ENCODE data around the gene MTURN.

MTURN gene

DNA sequence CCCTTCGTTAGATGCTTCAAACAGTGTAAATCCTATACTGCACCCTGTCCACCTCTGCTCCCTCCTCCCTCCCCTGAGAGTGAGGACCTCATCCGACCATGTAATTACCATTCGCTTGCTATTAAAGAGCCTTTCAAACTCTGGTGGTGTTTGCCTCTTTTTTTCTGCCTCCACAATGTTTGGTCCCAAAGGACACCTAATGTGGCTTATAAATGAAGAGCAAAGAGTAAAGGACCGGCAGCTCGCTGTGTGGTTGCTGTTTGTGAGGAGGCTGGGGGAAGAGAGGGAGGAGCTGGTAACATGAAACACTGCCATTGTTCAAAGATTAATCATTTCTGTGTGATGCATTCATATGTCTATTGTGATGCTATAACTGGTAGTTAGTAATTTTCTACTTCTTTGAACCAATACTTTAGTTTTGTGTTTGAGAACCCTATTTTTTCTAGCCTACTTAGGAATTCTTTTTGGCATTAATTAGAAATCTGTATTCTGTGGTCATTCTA, 27.9 kb downstream of the MTURN start:
- no peak for DNase-seq (ENCODE audit: low spot score)

DNA sequence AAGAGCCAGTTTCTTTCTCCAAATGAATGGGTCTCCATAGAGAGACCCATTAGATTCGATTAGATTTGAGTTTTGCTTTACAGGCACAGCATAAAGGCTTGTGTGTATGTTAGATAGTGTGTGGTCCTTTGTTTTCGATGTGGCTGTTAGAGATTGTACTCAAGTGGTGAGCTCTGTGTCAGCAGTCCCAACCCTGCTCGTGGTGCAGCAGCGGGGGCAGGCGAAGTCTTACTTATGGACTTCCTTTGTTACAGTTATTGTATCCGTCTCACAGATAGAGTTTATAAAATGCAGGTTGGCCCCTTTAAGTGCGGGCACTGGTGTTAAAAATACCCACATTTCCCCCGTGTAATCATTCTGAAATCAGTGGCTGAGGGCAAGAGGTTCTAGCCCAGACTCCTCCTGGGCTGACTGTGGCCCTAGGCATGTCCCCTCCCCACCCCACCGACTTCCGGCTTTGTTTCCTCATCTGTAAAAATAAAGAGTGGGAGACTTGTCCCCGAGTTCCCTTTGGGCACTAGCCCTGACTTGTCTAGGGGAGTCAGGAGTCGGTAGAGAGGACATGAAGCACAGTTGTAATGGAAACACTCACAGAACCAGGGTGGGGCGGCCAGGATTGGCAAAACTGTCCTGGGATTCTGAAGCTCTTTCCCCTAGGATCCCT, 28.6 kb downstream of the MTURN start:
- no peak for DNase-seq (ENCODE audit: low spot score)

DNA sequence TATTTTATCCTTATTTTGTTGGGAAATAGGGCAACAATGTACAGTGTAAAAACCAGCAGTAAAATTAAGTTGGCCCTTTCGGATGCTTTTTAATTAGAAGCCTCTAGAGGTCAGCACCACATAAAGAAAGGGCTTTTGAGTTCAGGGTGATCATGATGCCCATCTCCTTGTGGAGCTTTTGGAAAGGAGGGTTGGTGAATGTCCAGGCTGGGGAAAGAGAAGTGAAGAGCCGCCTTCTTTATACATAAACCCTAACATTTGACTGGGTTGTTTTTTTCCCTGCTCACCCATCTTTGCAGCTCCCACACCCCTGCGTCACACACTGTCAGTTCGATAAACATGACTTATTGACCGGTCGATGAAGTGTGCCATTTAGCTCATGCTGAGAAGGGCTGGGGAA, 29.8 kb downstream of the MTURN start:
- DNase-seq (ENCODE audit: low spot score) = no peak

DNA sequence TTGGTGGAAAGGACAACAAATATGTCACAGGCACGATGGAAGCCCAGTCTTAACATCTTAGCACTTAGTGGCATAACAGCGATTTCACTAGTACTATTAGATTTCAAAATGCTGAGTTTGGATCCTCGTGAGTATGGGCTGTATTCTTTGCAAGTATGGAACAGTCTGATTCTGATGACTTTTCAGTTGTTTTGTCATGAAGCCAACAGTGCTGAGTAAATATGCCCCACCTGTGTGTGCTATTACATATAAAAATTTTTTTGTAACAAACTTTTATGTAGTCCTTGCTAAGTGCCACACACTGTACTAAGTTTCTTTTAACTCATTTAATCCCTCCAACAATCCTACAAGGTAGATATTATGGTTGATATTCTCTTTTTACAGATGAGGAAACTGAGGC, 30.8 kb downstream of the MTURN start:
- DNase-seq (ENCODE audit: low spot score) = no peak

DNA sequence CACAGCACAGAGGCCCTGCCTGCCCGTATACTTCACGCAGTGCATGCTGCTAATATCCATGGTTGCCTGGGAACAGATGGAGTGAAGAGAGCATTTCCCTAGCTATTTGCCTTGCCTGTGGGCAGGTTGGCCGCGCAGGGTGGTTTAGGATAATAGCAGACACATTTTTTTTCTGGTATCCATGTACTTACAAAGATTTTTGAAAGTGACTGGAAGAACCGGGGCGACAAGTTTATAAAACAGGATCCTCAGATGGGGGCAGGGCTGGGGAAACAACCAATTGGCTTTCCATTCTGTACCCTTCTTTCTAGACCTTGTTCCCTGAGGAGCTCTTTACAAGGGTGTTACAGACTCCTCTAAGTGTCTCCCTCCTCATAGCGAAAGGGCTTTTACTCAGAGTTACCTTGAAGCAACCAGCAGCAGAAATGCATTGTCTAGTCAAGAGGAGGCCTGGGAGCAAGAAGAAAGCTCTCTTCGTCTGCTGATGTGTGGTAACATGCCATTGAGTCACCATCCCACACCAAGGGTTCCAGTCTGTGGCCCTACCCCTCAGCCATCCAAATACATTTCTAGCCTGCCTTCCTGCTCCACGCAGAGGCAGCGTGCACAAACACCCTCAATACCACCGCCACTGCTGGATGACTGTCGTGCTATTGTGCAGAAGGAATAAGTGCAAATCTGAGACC, 31.5 kb downstream of the MTURN start:
- no peak for DNase-seq (ENCODE audit: low spot score)

DNA sequence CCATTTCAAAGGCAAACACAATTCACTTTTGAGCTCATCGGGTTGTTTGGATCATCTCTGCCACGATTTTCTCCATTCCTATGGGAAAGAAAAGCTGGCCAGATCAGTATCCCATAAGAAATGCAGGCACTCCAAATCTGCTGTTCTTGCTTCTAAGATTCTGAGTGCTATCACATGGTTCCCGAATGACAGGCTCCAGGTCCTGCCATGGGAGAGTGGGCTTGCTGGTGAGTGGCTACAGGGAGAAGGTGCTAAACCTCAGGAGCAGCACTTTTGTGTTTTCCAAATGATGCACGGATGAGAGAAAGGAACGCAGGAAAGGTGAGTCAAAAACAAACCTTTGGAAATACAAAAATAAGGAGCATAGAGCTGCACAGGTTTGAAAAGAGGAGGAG, 32.1 kb downstream of the MTURN start:
- no peak for DNase-seq (ENCODE audit: low spot score)

DNA sequence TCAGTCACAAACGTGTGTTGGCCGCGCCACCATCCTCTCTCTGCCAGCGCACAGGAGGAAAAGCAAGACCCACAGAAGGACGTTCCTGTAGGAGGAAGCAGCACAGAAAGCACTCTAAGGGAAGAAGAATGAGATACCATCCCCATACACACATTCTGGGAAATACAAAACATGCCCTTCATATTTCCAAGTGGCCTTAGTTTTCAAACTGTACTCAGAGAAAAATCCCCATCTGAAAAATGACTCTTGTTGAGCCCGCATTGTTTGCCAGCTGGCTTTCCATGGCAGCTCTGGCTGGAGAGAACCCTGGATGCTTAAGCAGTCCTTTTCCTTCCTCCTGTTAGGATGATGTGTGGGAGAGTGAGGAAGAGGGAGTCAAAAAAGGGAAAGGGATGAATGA, 33.1 kb downstream of the MTURN start:
- DNase-seq (ENCODE audit: low spot score) = no peak

DNA sequence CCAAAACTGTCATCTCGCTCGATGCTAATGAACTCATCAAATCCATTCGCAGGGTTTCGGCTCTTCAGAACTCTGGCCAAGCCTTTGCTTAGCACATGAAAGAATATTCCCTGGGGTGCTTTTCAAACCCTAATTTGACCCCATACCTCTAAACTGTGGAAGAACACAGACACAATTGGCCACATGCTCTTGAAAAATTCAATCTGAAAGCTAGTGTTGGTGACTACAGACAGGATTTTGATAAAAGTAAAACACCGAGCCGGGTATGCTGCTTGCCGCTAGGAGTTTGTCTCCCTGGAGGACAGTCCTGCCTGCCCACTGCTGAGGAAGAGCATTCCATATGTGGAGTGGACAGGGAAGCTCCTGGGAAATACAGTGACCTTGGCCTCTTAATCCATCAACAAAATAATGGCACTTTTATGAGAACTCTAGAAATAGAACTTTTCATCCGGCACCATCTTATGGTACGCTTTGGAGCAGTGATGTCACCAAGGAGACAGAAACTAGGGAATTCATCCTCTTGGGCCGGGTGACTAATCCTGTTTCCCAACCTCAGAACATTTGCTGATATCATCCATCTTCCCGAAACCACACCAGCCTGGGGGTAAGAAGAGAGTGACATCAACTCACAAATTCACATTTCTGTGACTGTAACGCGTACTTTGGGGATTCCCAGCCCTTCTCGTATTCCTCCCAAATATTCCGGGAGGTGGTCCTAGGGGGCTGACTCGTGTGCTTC, 34.2 kb downstream of the MTURN start:
- DNase-seq (ENCODE audit: low spot score) = no peak

DNA sequence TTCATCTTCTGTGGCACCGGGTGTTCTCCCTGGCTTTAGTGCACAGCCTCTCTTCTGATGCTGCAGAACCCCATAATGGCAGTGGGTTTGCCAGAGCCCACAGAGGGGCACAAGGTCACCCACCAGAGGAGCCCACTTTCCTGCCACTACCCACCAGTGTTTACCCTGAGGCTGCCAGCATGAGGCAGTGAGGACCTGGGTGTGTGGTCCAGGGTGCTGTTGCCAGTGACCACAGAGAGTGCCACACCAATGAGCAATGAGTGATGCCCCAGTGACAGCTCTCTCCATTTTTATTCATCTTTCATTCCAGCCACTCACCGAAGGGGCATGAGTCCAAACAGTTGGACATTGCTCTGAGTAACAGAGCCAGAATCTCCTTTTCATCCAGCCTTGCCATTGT, 34.8 kb downstream of the MTURN start:
- DNase-seq (ENCODE audit: low spot score) = no peak

DNA sequence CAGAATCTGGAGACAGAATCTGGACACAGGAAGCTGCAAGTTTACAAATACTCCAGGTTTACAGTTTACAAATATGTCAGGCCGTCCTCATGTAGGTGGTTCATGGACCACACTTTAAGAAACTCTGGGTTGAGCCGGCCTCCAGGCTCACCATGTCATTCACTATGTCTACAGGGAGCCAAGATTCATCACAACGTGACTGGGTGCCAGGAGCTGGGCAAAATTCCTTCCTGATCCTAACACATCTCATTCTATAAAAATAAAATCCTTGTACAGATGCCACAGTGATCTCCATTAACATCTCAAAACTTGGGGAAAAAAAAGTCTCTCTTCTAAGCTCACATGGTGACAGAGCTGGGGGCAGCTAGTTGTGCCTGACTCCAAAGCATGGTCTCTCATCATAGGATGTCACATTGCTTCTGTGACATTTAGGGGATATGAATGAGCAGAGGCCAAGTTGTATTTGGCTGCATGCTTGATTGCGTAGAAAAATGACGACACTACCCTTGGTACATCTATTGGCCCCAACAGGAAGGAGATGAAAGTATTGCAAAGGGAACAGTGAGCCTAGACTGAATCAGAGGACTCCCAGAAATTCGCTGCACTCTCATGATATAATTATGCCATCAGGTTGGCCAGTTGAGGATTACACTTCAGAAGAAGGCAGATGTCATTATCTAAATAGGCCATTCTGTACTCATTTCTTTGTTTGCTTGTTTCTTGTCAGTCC, 35.9 kb downstream of the MTURN start:
- DNase-seq (ENCODE audit: low spot score) = no peak

DNA sequence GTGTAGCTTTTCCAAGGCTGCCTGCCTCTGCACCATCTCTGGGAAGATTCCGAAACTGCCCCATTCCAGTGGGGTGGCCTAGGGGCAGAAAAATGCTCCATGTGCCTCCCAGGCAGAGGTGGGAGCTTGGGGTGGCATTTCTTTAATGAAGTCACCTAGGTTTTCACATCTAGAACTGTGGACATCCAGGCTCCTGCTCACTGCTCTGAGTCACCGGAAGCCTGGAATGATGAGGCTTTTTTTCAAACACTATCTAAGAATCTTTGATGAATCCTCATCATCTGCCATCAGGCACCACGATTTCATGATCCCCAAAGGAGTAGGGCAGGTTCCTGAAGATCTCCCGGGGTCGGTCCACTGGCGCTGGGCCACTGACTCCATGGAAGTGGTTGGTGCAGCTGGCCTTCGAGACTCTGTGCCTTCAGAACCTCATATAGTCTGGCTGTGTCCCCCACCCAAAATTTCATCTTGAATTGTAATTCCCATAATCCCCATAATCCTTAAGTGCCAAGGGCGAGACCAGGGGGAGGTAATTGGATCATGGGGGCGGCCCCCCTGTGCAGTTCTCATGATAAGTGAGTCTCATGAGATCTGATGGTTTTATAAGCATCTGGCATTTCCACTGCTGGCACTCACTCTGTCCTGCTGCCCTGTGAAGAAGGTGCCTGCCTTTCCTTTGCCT, 37.1 kb downstream of the MTURN start:
- DNase-seq (ENCODE audit: low spot score) = no peak

DNA sequence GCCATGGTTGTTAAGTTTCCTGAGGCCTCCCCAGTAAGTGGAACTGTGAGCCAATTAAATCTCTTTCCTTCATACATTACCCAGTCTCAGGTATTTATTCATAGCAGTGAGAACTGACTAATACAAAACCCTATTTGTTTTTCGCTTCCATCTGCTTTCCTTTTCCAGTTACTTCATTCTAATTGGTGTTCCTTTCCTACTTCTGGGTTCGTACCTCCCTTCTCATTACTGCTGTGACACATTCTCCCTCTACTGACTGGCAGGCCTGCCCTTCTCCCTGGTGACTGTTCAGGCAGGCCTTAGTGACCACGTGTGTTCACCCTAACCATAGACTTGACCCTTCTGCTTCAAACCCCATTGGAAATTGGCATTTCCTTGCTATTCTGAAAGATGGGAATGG, 37.7 kb downstream of the MTURN start:
- no peak for DNase-seq (ENCODE audit: low spot score)

DNA sequence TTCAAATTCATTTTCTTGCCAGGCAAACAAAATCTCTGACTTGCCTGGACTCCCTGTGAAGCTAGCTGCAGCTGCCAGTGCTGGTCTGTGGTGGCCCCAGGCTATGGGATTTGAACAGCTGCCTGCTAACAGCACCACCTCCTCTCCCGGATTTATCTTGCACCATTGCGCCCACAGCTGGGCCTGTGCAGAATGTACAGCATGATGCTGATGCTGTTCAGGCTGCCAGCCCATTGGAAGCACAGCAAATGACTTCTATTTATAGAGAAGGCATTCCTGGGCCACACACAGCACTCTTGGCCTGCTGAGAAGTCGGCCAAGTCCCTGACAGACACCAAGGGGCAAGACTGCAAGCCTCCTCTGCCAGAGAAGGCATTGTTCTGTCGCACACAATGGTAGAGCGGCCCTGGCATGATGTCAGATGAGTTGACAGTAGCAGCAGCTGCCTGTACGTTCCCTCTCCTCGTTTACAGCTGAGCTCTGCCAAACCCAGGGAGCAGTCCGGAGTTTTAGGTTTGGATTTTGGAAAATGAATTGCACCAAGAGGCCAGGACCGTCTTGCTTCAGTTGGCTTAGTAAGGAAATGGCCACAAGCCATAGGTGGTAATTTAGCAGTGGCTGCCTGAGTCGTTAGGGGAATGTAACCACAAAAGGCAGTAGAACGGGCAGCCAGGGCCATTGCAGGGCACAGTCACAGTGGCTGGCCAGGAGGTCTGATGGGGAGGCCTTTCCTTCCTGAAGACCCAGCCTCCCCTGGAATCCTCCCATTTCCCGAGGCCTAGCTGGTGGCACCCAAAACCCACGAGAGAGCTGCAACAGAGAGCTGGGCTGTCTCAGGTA, 38.5 kb downstream of the MTURN start:
- DNase-seq (ENCODE audit: low spot score) = no peak

DNA sequence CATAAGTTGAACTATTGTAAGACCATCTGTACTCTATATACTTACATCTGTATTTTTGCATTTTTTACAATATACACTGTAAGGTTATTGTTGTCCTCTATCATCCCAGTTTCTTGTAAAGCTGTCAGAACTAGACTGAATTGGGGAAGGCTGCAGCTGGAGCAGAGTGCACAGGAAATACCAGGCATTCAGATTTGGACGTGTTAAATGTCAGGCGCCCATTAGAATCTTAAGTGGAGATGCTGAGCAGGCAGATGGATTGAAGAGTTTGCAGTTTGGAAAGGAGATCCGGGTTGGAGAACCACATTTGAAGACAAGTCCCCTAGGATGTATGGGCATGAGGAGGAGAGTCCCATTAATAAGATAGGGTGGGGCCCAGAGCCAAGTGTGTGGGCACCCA, 40.4 kb downstream of the MTURN start:
- no peak for DNase-seq (ENCODE audit: low spot score)

DNA sequence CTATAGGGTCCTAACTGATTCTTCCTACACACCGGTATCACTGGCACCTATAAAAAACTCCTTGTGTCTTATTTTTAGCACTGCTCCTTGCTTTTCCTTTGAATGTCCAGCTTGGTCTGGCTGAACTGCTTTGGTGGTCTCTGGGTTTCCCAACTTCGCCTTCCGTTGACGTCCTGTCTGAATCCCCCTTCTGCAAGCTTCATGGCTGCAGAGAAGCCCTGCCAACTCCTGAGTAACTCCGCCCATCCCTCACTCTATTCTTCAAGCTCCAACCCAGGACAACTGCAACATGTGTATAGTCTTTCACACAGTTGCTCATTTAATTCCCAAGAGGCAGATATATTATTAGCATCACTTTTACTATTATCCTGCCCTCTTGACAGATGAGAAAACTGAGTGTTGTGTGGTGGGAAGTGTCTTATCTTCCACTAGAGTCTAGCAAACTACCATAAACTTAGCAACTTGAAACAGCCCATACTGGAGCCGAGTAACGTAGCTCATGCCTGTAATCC, 40.9 kb downstream of the MTURN start:
- DNase-seq (ENCODE audit: low spot score) = no peak

DNA sequence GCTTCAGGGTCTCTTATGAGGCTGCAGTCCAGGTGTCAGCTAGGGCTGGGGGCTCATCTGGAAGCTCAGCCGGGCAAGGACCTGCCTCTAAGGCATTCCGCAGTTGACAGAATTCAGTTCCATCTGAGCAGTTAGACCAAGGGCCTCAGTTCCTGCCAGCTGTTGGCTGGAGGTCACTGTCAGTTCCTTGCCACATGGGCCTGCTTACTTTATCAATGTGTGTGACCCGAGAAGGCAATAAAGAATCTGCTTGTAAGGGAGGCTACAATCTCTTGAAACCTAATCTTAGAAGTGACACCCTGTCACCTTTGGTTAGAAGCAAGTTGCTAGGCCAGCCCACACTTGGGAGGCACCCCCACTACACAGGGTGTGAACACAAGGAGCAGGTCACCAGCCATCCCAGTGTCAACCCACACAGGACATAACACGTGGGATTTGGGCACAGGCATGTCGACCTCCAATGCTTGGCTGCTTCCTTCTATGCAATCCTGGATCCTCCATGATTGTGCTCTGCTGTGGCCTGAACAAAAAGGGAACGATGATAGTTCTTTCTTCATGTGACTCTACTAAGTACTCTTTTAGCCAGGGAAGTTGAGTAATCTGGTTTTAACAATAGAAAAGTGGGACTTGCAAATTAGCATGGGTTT, 41.8 kb downstream of the MTURN start:
- DNase-seq (ENCODE audit: low spot score) = no peak

DNA sequence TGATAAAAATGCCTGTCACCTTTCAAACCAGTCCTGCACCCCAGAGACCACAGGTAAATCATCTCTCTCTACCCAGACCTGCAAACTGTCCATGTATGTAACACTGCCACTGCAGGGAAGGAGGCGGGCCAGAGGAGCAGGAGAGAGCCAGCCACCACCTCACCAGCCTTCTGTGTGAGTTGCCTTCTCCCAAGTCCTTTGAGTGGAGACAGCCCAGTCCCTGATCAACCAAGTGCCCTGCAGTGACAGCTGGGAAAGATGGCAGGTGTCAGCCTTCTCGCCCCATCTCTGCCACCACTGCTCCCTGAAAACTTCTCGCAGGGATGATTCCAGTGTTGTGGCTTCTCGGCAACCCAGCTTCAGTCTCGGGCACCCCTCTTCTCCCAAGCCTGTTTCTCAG, 42.4 kb downstream of the MTURN start:
- no peak for DNase-seq (ENCODE audit: low spot score)

DNA sequence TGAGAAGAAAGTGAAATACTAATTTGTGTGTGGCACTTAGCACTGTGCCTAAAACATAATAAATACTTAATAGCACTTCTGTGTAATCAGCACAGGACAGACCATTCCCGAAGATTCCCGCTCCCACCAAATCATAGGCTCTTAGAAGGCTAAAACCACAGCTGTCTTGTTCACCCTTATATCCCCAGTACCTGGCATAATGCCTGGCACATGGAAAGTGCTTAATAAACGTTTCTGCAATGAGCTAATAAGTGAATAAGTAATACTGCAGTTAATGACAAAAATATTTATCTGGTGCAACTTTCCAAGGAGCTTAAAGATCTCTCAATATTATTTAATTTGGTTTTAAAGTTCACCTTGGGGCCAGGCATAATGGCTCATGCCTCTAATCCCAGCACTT, 43.2 kb downstream of the MTURN start:
- no peak for DNase-seq (ENCODE audit: low spot score)

DNA sequence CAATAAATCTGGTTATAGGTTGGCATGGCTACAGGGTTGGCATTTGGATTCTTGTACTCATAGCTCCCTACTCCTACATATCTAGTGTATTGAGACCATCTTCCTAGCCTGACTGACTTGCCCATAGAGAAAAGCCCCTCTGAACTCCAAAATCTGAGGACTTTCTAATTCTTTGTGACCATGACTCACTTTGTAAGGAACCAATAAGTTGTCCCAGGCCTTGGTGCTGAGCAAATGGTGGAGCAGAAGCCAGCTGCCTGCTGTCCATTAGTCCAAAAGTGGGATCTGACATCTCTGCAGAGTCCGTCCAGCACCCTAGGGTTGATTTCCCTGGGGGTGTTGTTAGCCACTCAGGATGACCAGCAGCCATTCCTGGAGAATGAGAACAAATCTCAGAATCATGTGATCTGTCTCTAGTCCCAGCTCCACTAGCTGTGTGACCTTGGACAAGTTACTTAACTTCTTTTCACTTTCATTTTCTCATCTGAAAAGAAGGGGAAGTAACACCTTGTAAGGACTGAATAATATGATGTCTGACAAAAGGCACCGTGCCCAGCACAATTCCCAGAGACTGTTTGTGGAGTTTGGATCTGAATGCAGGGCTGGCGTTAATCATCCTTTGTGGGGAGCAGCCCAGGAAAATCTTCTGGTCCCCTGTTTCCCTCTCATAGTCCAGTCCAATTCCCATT, 44.1 kb downstream of the MTURN start:
- no peak for DNase-seq (ENCODE audit: low spot score)

DNA sequence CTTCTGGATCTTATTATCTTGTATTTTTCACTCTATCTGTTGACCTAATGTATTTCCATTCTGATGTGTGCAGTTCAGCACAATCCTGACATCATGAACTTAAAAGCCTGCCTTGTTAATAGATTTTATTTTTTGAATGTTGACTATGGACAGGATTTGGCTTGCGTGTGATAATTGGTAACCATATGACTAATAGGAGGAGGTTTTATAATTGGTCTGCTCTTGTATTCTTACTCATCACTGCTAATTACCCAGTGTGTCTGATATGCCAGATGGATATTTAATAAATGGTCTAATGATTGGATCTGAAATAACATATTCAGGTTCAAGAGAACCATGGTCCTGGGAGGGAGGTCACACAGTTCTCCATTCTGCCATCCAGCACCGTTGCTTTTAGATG, 45.9 kb downstream of the MTURN start:
- no peak for DNase-seq (ENCODE audit: low spot score)
